Neural cell (in vitro differentiated cells): ENCODE data around the gene SPPL2A.
A peak's percentile ranks its signal among the peaks of the same experiment; 100 is the strongest.

ENCODE experiments used
- CTCF ChIP-seq: fragments of 450-650 bp; IDR thresholded peaks from 2 replicates; pipeline ENCODE4 v1.5.1; 2014; ENCODE audit warnings: antibody characterized with exemption, mild to moderate bottlenecking, moderate library complexity; ENCODE audit not compliant: poor library complexity, severe bottlenecking
- EP300 ChIP-seq: fragments of 450-650 bp; conservative IDR thresholded peaks from 2 replicates; pipeline ENCODE4 v1.6.1; 2014; ENCODE audit warnings: antibody characterized with exemption, mild to moderate bottlenecking, moderate library complexity; ENCODE audit not compliant: poor library complexity, severe bottlenecking
- EZH2 ChIP-seq: fragments of 200-600, 300-800 bp; shearing (Covaris generic), sonication (generic); IDR thresholded peaks from 2 replicates; pipeline ENCODE4 v1.6.1; 2014; ENCODE audit warnings: antibody characterized with exemption, low read length, borderline replicate concordance, mild to moderate bottlenecking; ENCODE audit not compliant: insufficient read depth, poor library complexity, severe bottlenecking
- POLR2AphosphoS5 ChIP-seq: IDR thresholded peaks from 2 replicates; pipeline ENCODE4 v1.6.1; 2012
- RAD21 ChIP-seq: fragments of 450-650 bp; conservative IDR thresholded peaks from 2 replicates; pipeline ENCODE4 v1.6.1; 2014; ENCODE audit warnings: antibody characterized with exemption, mild to moderate bottlenecking, moderate library complexity
- REST ChIP-seq: IDR thresholded peaks from 2 replicates; pipeline ENCODE4 v1.6.1; 2012; ENCODE audit warnings: borderline replicate concordance
- TAF1 ChIP-seq: IDR thresholded peaks from 2 replicates; pipeline ENCODE4 v1.6.1; 2012; ENCODE audit warnings: low read depth

- TF ChIP-seq CTCF (no peak), EZH2 (no peak), TAF1 (no peak), POLR2AphosphoS5 (peak; percentile 74), REST (no peak), EP300 (no peak), RAD21 (no peak)
Observed at GRCh38 chr15:50765195-50765967, at the start of gene SPPL2A.
